ENCODE measurements around the gene PPFIBP2.

The PPFIBP2 gene

DNA sequence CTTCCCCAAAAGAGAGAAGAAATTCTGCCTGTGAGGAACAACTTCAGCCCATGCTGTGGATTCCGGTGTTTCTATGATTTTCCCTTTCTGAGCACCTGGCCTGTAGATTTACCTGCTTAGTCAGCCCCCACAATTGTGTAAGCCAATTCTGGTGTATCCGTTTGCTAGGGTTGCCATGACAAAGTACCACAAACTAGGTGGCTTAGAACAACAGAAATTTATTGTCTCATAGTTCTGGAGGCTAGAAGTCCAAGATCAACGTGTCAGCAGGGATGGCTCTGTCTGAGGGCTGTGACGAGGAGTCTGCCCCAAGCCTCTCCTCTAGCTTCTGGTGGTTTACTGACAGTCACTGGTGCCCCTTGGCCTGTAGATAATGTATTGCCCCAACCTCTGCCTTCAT is 175.4 kb downstream of the PPFIBP2 start:
- TF ChIP-seq, protein P1, sequence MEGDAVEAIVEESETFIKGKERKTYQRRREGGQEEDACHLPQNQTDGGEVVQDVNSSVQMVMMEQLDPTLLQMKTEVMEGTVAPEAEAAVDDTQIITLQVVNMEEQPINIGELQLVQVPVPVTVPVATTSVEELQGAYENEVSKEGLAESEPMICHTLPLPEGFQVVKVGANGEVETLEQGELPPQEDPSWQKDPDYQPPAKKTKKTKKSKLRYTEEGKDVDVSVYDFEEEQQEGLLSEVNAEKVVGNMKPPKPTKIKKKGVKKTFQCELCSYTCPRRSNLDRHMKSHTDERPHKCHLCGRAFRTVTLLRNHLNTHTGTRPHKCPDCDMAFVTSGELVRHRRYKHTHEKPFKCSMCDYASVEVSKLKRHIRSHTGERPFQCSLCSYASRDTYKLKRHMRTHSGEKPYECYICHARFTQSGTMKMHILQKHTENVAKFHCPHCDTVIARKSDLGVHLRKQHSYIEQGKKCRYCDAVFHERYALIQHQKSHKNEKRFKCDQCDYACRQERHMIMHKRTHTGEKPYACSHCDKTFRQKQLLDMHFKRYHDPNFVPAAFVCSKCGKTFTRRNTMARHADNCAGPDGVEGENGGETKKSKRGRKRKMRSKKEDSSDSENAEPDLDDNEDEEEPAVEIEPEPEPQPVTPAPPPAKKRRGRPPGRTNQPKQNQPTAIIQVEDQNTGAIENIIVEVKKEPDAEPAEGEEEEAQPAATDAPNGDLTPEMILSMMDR (conservative IDR thresholded peaks at IDR 0.05): no peak
- TF ChIP-seq ZFX (IDR thresholded peaks at IDR 0.05): no peak
- no peak overlapping the region for H3K27ac ChIP-seq

- H3K27ac ChIP-seq: no peak overlapping the region
These were observed 176.8 kb downstream of the PPFIBP2 start for GRCh38 chr11:7690648-7691047.

GRCh38 chr11:7691759-7692350 is 178.1 kb downstream of the PPFIBP2 start:
- TF ChIP-seq ZFX (IDR thresholded peaks at IDR 0.05): no peak
- TF ChIP-seq, protein P1 (conservative IDR thresholded peaks at IDR 0.05): no peak
- H3K27ac ChIP-seq: no peak overlapping the region

More at GRCh38 chr11:7690648-7691047, 176.8 kb downstream of the PPFIBP2 start:
- TF ChIP-seq, protein P1 (conservative IDR thresholded peaks at IDR 0.05): no peak
- no peak for TF ChIP-seq ZFX (IDR thresholded peaks at IDR 0.05)

DNA sequence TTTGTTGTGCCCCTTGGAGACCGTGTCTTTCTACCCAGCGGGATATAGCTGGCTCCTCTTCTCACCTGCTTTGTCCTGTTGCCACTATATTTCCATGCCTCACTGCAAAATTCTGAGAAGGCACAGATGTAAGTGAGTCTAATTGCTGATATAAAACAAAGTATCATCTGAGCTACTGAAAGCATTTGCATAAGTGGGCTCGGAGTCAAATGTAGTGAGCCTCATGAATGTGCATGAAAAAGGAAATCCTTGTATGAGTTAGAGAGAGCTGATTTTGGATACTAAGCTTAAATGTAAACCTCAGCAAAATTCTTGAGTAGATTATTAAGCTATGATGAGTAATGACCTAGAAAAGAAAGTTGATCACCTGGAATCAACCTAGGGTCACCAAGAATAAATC is 178.6 kb downstream of the PPFIBP2 start:
- H3K27ac ChIP-seq: no peak overlapping the region
- TF ChIP-seq, protein P1 (conservative IDR thresholded peaks at IDR 0.05): no peak
- no peak for TF ChIP-seq ZFX (IDR thresholded peaks at IDR 0.05)

DNA sequence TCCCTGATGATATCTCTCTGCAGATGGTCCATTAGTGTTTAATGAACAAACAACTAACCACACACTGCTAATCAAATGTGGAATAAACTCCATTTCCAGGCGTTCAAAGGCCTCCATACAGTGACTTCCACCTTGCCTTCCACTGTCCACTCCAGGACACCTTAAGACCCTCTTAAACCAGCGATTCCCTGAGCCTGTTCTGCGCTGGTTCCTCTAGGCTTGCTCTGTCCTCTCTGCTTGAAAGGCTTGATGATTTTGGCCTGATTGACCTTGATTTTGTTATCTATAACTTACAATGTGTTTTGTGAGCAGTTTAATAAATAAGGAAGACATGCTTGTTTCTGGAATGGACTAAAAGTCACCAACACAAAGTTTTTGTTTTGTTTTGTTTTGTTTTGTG is 180.4 kb downstream of the PPFIBP2 start:
- H3K27ac ChIP-seq: no peak overlapping the region
- TF ChIP-seq, protein P1 (conservative IDR thresholded peaks at IDR 0.05): no peak
- no peak for TF ChIP-seq ZFX (IDR thresholded peaks at IDR 0.05)

GRCh38 chr11:7696424-7696823 is 182.6 kb downstream of the PPFIBP2 start:
- no peak overlapping the region for H3K27ac ChIP-seq
- TF ChIP-seq, protein P1 (conservative IDR thresholded peaks at IDR 0.05): no peak
- TF ChIP-seq ZFX (IDR thresholded peaks at IDR 0.05): no peak
